Cardiac muscle cell (in vitro differentiated cells and primary cell): ENCODE data around the gene C1S. TPM values are rescaled to one million over a fixed set of nuclear protein-coding genes. Genes with fewer than 3 reads are reported as not detected.

Source experiments
- DNase-seq, 2 donors: peaks; one replicate each; pipeline versions ENCODE4 v3.0.0 to v3.0.0-alpha.2; 2010 to 2017; ENCODE audit warnings: low read depth in 1 of 2, low spot score in 1 of 2
- H3K27ac ChIP-seq: fragments of 200-600 bp; sonication (generic); 2 replicates; pipeline ENCODE4 v1.5.1; 2016
- H3K27me3 ChIP-seq: fragments of 200-600 bp; sonication (generic); 2 replicates; pipeline ENCODE4 v1.6.0; 2016; ENCODE audit warnings: control low read depth
- H3K36me3 ChIP-seq: fragments of 200-600 bp; sonication (generic); 2 replicates; pipeline ENCODE4 v1.5.1; 2016; ENCODE audit warnings: control low read depth
- H3K4me1 ChIP-seq: fragments of 200-600 bp; sonication (generic); 2 replicates; pipeline ENCODE4 v1.8.1; 2017; ENCODE audit warnings: low read depth, mild to moderate bottlenecking, mixed run types
- H3K4me3 ChIP-seq: fragments of 200-600 bp; sonication (generic); 2 replicates; pipeline ENCODE4 v1.5.1; 2016; ENCODE audit warnings: mild to moderate bottlenecking
- H3K9me3 ChIP-seq: fragments of 200-600 bp; sonication (generic); 2 replicates; pipeline ENCODE4 v1.5.1; 2017; ENCODE audit warnings: low read depth, mild to moderate bottlenecking, control low read depth
- polyA plus RNA-seq: library from polyadenylated mRNA; unstranded; fragments of >200 nt; fragmentation: Nextera tagmentation; extraction: Ambion mirVana; gene quantifications from 2 replicates; pipeline ENCODE4 v1.2.1, GENCODE V29; 2016
- total RNA-seq: library from RNA; depleted of rRNA; stranded (reverse); fragments of >200 nt; gene quantifications from 2 replicates; pipeline ENCODE4 v1.2.3, GENCODE V29; 2016
- TF ChIP-seq, protein P1 (sequence below): IDR thresholded peaks from 2 replicates; pipeline ENCODE4 v1.5.1; 2012; ENCODE audit warnings: low read depth, mild to moderate bottlenecking, low read length

The C1S gene
- total and polyA plus RNA-seq, 2 experiments from 2014 or later, result 5.0 to 7.3 TPM

DNA sequence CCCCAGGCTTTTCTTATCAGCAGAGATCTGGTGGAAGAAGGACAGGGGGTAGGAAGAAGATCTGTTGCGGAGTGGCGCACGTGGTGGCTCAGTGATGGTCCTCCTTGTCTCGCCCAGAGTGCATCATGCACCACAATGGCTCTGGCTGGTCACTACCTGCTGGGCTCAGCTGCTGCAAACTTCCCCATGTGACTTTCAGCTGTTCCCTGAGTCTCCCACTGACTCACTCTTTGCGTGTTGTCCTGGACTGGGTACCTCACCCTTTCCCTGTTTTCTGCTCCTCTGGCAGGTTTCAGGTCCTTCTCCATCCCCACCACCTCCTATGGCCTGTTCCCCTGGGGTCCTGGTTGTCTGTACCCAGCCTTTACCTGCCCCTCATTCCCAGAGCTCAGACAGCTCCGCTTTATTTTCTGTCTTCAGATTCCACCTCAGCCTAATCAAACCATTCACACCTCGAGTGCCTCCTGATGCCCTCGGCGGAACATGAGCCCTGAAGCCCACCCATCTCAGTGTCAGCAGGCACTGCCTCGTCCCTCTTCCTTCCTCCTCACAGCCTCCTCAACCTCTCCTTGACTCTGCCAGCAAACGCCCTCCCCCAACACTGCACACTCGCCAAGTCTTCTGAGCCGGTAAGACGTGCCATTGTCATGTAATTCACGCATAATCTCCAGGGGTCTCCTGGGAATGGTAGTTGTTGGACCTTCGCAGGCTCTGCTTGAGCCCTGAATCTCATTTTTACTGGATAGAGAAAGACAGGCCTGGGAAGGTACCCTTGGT lies 29.9 kb downstream of the C1S start:
- peak in 1 of 2 donors; percentile 30 for DNase-seq

DNA sequence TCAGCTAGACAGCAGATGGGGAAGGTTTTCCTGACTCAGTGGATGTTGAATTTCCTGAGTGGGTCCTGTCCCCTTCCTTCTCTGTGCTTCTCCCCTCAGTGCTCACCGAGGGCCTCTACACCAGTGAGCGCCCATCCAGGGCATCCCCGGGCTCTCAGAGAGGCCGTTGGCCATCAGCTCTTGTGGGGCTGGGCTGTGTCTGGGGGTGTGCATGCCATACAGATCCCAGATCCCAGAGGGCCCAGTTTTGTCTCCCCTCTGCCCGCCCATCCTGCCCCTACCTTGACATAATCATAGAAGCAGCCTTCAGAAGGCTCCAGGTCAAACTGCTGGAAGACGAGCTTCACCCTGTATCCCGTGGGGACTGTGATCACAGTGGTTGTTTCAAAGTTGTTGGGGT lies 30.7 kb downstream of the C1S start:
- no peaks in the 10 kb centered on the region for H3K9me3 ChIP-seq
- TF ChIP-seq, protein P1, sequence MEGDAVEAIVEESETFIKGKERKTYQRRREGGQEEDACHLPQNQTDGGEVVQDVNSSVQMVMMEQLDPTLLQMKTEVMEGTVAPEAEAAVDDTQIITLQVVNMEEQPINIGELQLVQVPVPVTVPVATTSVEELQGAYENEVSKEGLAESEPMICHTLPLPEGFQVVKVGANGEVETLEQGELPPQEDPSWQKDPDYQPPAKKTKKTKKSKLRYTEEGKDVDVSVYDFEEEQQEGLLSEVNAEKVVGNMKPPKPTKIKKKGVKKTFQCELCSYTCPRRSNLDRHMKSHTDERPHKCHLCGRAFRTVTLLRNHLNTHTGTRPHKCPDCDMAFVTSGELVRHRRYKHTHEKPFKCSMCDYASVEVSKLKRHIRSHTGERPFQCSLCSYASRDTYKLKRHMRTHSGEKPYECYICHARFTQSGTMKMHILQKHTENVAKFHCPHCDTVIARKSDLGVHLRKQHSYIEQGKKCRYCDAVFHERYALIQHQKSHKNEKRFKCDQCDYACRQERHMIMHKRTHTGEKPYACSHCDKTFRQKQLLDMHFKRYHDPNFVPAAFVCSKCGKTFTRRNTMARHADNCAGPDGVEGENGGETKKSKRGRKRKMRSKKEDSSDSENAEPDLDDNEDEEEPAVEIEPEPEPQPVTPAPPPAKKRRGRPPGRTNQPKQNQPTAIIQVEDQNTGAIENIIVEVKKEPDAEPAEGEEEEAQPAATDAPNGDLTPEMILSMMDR, result no peak
- H3K4me1 ChIP-seq, result peaks cover 4% of the 10 kb centered on the region
- no peaks in the 10 kb centered on the region for H3K27me3 ChIP-seq
- no peak overlapping the region for H3K4me3 ChIP-seq
- no peaks in the 10 kb centered on the region for H3K36me3 ChIP-seq
- no peak overlapping the region for H3K27ac ChIP-seq
- DNase-seq, result no peak

More for the DNA sequence above, 29.9 kb downstream of the C1S start:
- peaks cover 4% of the 10 kb centered on the region for H3K4me1 ChIP-seq
- no peaks in the 10 kb centered on the region for H3K27me3 ChIP-seq
- H3K4me3 ChIP-seq, result no peak overlapping the region
- no peak overlapping the region for H3K27ac ChIP-seq
- TF ChIP-seq, protein P1, result no peak
- H3K36me3 ChIP-seq, result no peaks in the 10 kb centered on the region
- H3K9me3 ChIP-seq, result no peaks in the 10 kb centered on the region

DNA sequence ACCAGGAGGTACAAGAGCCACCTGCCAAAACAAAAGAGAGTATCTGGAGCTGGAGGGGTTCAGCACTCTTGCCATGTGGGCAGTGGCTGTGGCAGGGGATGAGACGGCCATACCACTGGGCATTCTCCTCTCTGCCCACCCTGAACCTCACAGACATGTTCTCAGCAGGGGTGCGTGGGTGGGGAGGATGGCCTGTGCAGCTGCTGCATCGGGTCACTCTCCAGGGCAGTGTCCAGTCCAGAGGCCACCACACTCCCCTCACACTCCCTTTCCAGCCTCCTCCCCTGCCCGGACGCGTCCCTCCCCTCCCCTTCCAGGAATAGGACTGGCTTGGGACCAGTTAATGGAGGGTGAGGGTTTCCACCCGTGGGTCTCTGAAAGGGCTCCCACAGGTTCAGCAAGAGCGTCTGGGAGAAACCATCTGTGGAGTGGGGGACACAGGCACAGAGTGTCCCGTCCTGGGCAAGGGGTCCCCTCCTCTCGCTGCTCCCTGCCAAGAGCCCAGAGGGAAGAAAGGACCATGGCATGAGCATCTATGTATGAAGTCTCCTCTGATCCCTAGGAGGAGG lies 31.2 kb downstream of the C1S start:
- TF ChIP-seq, protein P1, result no peak
- Histone ChIP-seq H3K36me3 (no peaks in the 10 kb centered on the region), H3K4me1 (peaks cover 4% of the 10 kb centered on the region), H3K27ac (no peak overlapping the region), H3K9me3 (no peaks in the 10 kb centered on the region), H3K27me3 (no peaks in the 10 kb centered on the region), H3K4me3 (no peak overlapping the region)
- peak in 1 of 2 donors; percentile 46 for DNase-seq

DNA sequence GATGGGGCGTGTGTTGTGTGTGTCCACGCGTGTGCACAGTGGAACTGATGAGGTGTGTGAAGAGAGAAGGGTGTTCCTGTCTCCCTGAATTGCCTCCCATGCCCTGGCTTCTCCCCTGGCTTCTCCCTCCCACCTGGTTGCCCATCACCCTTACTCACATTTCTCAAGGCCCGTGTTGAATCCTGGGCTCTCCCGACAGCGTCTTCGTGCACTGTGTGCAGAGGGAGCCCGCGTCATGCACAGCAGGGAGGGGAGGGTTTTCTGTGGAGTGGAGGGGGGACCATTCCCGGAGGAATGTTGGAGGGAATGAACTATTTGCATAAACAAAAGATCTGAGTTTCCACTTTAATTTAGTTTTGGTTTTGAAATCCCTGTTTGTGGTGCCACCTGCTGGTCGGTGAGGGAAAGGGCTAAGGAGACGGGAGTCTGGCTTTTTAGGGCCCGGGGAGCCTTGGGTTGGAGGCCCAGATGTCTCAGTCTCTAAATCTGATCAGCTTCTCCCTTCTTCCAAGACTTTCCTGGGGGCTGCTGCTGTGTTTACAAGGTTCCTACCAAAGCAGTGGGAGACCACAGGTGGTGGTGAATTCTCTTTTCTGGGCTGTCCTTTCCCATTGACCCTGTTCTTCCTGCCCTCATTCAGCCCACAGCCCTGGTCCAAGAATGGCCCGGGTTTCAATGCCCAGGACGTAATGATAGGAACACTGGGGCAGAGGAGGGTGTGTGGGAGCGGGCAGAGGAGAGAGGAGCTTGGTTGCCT lies 31.9 kb downstream of the C1S start, which contains the start of gene C1R:
Gene C1R (minus strand): TSS at position 217 of the 757 bp plus-strand sequence. CDS start 57 bp downstream, at position 160.
- Histone ChIP-seq H3K4me3 (no peak within 1 kb of the TSS), H3K36me3 (no peaks in the 10 kb centered on the region), H3K4me1 (peaks cover 4% of the 10 kb centered on the region), H3K27ac (no peak within 1 kb of the TSS), H3K9me3 (no peaks in the 10 kb centered on the region), H3K27me3 (no peaks in the 10 kb centered on the region)
- peak; percentile 58 to 95 for DNase-seq
- TF ChIP-seq, protein P1, result peak; percentile 88

DNA sequence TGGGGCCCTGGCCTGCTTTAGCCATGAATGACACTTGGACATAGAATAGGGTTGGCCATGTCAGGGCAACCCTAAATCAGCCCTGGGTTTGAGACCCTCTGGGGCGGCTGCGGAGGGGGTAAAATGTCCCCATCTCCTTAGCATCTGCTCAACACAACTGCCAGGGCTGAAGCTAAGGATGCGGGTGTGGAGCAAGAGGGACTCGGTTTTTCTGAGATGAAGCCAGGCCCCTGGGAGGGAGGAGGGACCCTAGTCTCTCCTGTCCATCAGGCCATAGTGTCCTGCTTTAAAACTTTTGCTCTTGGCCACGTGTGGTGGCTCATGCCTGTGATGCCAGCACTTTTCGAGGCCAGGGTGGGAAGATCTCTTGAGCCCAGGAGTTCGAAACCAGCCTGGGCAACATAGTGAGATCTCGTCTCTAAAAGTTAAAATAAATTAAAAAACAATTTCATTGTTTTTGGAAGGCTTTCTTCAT lies 32.5 kb downstream of the C1S start:
- no peaks in the 10 kb centered on the region for H3K36me3 ChIP-seq
- no peak overlapping the region for H3K27ac ChIP-seq
- H3K9me3 ChIP-seq, result no peaks in the 10 kb centered on the region
- H3K4me1 ChIP-seq, result peaks cover 4% of the 10 kb centered on the region
- TF ChIP-seq, protein P1, result no peak
- H3K27me3 ChIP-seq, result no peaks in the 10 kb centered on the region
- DNase-seq, result no peak
- H3K4me3 ChIP-seq, result no peak overlapping the region
